ENCODE data around the gene LRRC59.

The LRRC59 gene

DNA sequence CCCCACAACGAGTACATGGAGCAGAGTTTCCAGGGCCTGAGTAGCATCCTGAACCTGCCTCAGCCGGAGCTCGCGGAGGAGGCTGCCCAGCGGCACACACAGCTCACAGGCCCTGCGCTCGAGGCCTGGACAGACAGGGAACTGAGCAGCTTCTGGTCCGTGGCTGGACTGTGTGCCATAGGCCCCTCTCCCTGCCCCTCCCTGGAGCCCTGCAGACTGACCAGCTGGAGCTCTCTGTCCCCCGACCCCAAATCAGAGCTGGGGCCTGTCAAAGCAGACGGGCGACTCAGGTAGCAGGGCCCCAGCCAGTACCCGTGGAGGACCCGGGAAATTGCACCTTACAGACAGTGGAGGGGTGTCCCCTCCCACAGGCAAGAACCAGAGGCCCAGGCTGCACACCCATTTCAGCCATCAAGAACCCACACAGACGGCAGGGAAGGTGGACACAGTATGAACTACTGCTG is 37.3 kb downstream of the LRRC59 start:
- DNase-seq = no peak

- DNase-seq = no peak
Observed at GRCh38 chr17:50359005-50359699, 38.2 kb downstream of the LRRC59 start.

GRCh38 chr17:50358177-50358576 is 39.1 kb downstream of the LRRC59 start:
- no peak for DNase-seq

DNA sequence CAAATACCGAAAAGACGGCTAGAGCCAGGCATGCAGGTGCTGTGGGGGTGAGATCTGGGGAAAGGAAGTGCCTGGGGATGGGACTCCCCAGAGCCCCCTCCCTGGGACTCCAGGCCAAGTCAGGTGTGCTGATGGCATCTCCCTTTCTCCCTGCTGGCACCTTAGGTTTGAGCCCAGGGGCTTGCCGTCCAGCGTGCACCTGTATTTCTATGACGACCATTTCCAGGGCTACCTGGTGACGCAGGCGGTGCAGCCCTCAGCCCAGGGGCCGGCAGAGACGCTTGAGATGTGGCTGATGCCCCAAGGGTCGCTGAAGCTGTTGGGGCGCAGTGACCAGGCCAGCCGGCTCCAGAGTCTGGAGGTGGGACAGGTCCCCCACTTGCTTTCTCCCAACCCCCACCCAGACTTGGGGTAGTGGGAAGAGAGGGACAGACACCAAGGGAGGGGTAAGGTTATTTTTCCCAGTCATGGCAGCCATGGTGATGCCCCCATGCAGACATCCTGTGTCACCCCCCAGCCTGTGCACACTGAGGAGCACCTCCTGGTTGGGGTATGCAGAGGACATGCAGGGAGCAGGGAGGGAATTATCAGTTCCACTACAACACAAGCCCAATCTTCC is 40.3 kb downstream of the LRRC59 start:
- DNase-seq = no peak

DNA sequence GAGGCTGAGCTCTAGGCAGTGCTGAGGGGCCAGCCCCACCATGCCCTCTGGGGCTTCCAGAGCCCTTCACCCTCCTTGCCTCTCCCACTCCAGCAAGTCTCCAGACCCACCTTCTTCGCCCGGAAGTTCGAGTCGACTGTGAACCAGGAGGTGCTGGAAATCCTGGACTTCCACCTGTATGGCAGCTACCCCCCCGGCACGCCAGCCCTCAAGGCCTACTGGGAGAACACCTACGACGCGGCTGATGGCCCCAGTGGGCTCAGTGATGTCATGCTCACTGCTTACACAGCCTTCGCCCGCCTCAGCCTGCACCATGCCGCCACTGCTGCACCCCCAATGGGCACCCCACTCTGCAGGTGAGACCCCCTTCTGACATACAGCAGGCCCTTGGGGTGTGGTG is 40.9 kb downstream of the LRRC59 start:
- no peak for DNase-seq

DNA sequence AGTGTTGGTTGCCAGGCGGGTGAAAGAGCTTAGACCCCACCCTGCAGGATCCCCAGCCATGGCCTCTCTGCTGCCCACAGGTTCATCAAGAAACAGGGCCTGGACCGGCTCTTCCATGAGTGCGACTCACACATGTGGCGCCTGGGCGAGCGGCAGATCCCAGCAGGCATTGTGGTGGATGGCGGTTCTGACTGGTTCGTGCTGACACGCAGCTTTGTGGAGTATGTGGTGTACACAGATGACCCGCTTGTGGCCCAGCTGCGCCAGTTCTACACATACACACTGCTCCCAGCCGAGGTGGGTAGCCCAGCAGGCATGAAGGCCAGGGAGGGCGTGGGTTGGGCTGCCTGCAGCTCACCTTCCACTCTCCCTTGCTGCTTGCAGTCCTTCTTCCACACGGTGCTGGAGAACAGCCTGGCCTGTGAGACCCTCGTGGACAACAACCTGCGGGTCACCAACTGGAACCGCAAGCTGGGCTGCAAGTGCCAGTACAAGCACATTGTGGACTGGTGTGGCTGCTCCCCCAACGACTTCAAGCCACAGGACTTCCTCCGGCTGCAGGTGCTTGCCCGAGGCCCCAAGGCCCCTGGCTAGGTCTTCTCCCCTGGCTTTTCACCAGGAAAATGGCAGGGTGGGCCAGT is 41.5 kb downstream of the LRRC59 start:
- no peak for DNase-seq

GRCh38 chr17:50355336-50355700 is 42.0 kb downstream of the LRRC59 start:
- no peak for DNase-seq

DNA sequence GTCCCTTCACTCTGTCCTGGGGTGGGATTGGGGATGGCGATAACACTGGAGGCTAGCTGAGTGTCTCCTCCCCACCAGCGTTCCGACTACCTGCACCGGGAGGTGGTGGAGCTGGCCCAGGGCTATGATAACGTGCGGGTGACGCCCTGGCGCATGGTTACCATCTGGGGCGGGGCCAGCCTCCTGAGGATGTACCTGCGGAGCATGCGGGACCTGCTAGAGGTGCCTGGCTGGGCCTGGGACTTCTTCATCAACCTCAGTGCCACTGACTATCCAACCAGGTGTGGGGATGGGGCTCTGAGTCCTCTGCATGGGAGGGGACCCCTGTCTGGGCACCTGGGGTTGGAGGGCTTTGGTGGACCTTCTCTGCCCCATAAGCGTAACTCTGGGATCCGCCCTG is 42.5 kb downstream of the LRRC59 start:
- no peak for DNase-seq

DNA sequence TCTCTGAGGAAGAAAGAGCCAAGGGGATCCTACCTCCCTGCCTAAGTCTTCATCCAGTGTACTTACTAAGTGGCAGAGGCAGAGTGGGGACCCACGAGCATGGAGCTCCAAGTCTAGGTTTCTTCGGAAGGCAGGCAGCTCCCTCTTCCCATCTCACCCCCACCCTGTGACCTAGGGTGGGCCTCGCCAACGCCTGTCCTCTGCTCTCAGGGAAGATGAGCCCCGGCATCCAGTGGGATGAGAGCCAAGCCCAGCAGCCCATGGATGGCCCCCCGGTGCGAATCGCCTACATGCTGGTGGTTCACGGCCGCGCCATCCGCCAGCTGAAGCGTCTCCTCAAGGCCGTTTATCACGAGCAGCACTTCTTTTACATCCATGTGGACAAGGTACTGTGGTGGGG is 43.1 kb downstream of the LRRC59 start:
- no peak for DNase-seq

DNA sequence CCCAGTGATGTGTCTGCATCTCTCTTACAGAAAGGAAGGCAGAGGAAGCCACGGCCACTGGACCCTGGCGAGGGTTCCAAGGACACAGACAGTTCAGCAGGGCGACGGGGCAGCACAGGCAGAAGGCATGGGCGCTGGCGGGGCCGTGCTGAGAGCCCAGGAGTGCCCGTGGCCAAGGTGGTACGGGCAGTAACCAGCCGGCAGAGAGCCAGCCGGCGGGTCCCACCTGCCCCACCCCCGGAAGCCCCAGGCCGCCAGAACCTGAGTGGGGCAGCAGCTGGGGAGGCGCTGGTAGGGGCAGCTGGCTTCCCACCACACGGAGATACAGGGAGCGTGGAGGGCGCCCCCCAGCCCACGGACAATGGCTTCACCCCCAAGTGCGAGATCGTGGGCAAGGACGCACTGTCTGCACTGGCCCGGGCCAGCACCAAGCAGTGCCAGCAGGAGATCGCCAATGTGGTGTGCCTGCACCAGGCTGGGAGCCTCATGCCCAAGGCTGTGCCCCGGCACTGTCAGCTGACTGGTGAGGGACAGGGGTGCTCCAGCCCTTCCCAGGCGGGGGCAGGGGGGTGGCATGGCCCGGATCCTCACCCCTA is 43.6 kb downstream of the LRRC59 start:
- DNase-seq = no peak

DNA sequence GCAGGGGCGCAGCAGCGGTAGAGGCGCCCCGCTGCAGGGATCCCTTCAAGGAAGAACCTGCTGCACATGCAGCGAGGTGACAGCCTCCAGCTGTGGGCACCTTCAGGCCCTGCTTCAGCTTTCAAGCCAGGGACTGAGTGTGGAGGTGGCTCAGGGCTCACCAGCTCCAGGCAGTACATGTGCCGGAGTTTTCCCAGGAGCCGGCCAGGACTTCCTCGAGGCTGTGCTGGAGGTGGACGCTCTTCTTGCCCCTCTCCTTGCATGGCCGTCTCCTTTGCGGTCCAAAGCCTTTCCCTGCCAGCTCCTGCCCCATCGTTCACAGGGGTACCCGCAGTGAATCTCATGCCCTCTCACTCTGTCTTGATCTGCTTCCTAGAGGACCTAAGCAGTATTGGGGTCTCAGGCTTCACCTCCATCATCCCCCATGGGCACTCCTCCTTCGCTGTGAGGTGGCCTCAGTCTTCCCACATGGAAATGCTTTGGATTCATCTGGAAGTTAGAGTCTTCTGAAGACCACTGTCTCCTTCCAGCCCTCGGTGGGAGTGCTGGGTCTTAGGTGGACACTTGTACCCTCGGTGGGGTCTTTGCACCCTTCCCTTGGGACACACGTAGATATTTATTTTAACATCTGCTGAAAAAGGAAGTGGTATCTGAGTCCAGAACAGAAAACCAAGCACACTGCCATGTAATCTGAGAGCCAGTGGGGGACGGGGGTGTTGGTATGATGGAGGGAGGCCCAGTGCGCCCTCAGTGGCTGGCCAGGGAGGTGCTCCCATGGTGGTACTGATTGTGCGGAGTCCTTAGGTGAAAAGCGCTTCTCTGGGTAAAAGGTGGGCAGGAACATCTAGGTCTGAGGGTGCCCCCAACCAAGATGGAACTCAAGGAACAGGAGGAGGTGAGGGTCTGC is 44.4 kb downstream of the LRRC59 start:
- no peak for DNase-seq

GRCh38 chr17:50352072-50352692 is 45.1 kb downstream of the LRRC59 start:
- DNase-seq = no peak

DNA sequence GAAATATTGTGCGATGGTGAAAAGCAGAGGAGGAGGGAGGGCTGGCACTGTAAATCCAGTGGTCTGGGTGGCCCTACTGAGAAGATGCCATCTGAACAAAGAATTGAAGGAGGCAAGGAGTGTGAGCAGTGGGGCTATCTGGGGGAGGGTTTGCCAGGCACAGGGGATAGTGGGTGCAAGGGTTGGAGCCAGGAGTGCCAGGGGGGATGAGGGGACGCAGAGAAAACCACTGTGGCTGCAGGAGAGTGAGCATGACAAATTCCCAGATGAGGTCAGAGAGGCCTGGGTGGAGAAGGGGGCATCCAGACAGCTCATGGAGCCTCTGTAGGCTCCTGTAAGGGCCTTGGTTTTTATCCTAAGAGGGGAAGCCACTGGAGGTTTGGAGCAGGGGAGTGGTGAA is 46.6 kb downstream of the LRRC59 start:
- DNase-seq = no peak

DNA sequence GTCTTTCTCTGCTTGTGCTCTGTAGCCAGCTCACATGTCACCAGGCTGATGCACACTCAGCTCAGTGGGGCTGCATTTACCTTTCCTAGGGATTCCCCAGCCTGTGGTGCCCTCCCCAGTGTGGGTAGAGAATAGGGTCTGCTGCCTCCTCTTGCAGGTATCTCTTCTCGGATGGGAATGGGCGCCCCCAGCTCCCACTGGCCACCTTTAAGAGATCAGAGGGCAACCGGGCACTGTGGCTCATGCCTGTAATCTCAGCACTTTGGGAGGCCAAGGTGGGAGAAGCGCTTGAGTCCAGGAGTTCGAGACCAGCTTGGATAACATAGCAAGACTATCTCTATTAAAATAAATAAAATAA is 48.1 kb downstream of the LRRC59 start:
- DNase-seq = no peak

DNA sequence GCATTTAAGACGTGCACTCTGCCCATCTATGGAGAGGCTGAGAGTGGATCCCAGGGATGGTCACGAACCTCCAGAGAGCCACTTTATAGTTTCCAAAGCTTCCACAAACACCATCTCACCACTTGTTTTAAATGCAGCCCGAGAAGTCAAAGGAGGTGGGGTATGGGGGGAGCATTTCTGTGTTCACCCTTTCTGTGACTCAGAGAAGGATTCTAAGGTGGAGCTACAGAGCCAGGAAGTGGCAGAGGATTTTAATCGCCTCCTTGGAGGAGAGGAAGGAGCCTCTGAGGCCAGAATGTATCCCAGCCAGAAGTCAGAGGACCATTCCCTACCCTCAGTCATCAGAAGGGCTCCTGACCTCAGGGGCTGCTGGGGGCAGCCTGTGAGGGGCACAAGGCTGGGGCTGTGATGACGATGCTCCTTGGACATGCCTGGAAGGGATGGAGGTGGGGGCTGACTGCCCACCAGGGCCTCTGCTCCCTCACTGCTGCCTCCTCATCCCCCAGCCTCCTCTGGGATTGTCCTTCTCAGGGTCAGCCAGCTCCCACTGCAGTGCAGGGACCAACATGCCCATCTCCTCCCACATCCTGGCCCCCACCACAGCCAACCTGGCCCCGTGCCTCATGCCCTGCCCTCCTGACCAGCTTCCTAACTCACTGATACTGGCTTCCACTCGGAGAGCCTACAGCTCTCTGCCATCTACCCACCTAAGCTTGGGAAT is 48.6 kb downstream of the LRRC59 start:
- no peak for DNase-seq

- DNase-seq = no peak
Observed at GRCh38 chr17:50347894-50348291, 49.4 kb downstream of the LRRC59 start.

GRCh38 chr17:50347117-50347893 is 50.0 kb downstream of the LRRC59 start:
- DNase-seq = no peak

GRCh38 chr17:50346313-50347116 is 50.8 kb downstream of the LRRC59 start:
- DNase-seq = no peak

DNA sequence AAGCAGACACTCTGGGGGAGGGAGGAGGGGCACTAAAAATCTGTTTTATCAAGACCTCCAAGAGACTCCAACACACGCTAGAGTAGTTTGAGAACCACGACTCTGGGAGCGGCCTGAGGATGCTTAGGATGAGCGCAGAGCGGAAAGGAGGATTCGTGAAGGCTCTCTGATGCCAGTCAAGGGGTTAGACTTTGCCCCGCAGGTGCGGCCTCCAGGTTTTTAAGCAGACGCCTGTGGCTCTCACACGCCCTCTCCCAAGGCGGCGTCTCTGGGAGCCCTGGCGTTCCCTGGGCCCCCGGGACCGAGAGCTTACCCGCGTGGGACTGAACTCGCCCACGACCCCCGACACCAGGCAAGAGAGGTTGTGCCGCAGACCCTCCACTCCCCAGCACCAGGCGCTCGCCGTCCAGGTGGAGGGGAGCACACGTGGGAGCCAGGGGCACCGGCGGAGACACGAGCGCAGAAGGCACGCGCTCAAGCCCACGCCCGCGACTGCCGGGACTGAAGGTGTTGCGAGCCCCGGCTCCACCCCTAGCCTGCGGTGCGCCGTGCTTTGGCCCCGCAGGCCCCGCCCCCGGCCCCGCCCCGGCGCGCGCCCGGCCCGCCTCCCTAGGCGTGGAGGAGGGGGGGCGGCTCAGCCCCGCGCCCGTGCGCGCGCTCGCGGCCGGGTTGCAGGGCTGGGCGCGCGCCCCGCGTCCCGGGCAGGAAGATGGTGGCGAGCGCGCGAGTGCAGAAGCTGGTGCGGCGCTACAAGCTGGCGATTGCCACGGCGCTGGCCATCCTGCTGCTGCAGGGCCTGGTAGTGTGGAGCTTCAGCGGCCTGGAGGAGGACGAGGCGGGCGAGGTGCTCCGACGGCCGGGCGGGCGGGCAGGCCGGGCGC is 51.7 kb downstream of the LRRC59 start, which contains the start of gene XYLT2:
XYLT2 (plus strand) TSS at position 695 of the 881 bp plus-strand sequence; CDS start at position 710, 15 bp downstream.
- peak; percentile 74 for DNase-seq
